ENCODE data around the gene NR2C2AP.

NR2C2AP gene

GRCh38 chr19:19207637-19208572, 4.7 kb upstream of the NR2C2AP start:
- no peaks in the 10 kb centered on the region; the same call in 1 of the 2 replicates for H3K27me3 ChIP-seq (replicated peaks; ENCODE audit: control insufficient read depth, insufficient read depth, low read length)
- no peak overlapping the region for H3K4me3 ChIP-seq (replicated peaks; ENCODE audit: low read depth, low read length)
- no peaks in the 10 kb centered on the region for H3K36me3 ChIP-seq (ENCODE audit: control insufficient read depth, insufficient read depth, low read length)
- no peak for DNase-seq (ENCODE audit: extremely low read depth, insufficient read length)
- no peak for TF ChIP-seq CTCF (IDR thresholded peaks at IDR 0.05; ENCODE audit: insufficient read depth, low read length, poor library complexity, severe bottlenecking)

- no peak for TF ChIP-seq CTCF (IDR thresholded peaks at IDR 0.05; ENCODE audit: insufficient read depth, low read length, poor library complexity, severe bottlenecking)
- H3K4me3 ChIP-seq (replicated peaks; ENCODE audit: low read depth, low read length) = no peak overlapping the region
- no peaks in the 10 kb centered on the region; the same call in 1 of the 2 replicates for H3K27me3 ChIP-seq (replicated peaks; ENCODE audit: control insufficient read depth, insufficient read depth, low read length)
- no peaks in the 10 kb centered on the region for H3K36me3 ChIP-seq (ENCODE audit: control insufficient read depth, insufficient read depth, low read length)
- DNase-seq (ENCODE audit: extremely low read depth, insufficient read length) = no peak
Measured at GRCh38 chr19:19206938-19207337, 3.7 kb upstream of the NR2C2AP start.

- no peak for TF ChIP-seq CTCF (IDR thresholded peaks at IDR 0.05; ENCODE audit: insufficient read depth, low read length, poor library complexity, severe bottlenecking)
- peaks cover 3% of the 10 kb centered on the region for H3K36me3 ChIP-seq (ENCODE audit: control insufficient read depth, insufficient read depth, low read length)
- no peak overlapping the region for H3K4me3 ChIP-seq (replicated peaks; ENCODE audit: low read depth, low read length)
- DNase-seq (ENCODE audit: extremely low read depth, insufficient read length) = no peak
- no peaks in the 10 kb centered on the region for H3K27me3 ChIP-seq (replicated peaks; ENCODE audit: control insufficient read depth, insufficient read depth, low read length)
Measured at GRCh38 chr19:19205416-19206410, 2.5 kb upstream of the NR2C2AP start.

- no peak for TF ChIP-seq CTCF (IDR thresholded peaks at IDR 0.05; ENCODE audit: insufficient read depth, low read length, poor library complexity, severe bottlenecking)
- Histone ChIP-seq H3K36me3 (ENCODE audit: control insufficient read depth, insufficient read depth, low read length) (peaks cover 5% of the 10 kb centered on the region), H3K27me3 (replicated peaks; ENCODE audit: control insufficient read depth, insufficient read depth, low read length) (no peaks in the 10 kb centered on the region), H3K4me3 (replicated peaks; ENCODE audit: low read depth, low read length) (no peak overlapping the region)
- DNase-seq (ENCODE audit: extremely low read depth, insufficient read length) = no peak
Measured at GRCh38 chr19:19204181-19204580, 967 bp upstream of the NR2C2AP start.

GRCh38 chr19:19202707-19203011, 555 bp downstream of the NR2C2AP start:
- Histone ChIP-seq H3K27me3 (replicated peaks; ENCODE audit: control insufficient read depth, insufficient read depth, low read length) (no peaks in the 10 kb centered on the region), H3K36me3 (ENCODE audit: control insufficient read depth, insufficient read depth, low read length) (peaks cover 10% of the 10 kb centered on the region), H3K4me3 (replicated peaks; ENCODE audit: low read depth, low read length) (peak overlapping the region; percentile 65)
- TF ChIP-seq CTCF (IDR thresholded peaks at IDR 0.05; ENCODE audit: insufficient read depth, low read length, poor library complexity, severe bottlenecking) = no peak
- DNase-seq (ENCODE audit: extremely low read depth, insufficient read length) = no peak
